Ovary (tissue), 9 donors: ENCODE data around the gene MYDGF. TPM values are rescaled to one million over a fixed set of nuclear protein-coding genes. Genes with fewer than 3 reads are reported as not detected.
A peak's percentile ranks its signal among the peaks of the same experiment; 100 is the strongest.

ENCODE experiments used
- DNase-seq, 5 donors: peaks; one replicate each; pipeline ENCODE4 v3.0.0-alpha.2; 2019 to 2020
- H3K27ac ChIP-seq, 2 donors: fragments of 200-600 bp; one replicate each; pipeline versions ENCODE4 v1.5.1 to v1.8.0; 2019 to 2022
- H3K27me3 ChIP-seq: fragments of 200-600 bp; one replicate; pipeline ENCODE4 v1.8.0; 2022
- H3K36me3 ChIP-seq: fragments of 200-600 bp; sonication (generic); one replicate; pipeline ENCODE4 v1.5.1; 2019
- H3K4me1 ChIP-seq: one replicate; pipeline ENCODE4 v1.8.1; 2013; ENCODE audit warnings: mild to moderate bottlenecking, moderate library complexity; ENCODE audit not compliant: insufficient read depth
- H3K4me3 ChIP-seq: fragments of 200-600 bp; sonication (generic); one replicate; pipeline ENCODE4 v1.5.1; 2017
- H3K9me3 ChIP-seq, 2 donors: fragments of 200-600 bp in 1 of 2; sonication (generic) in 1 of 2; one replicate each; pipeline versions ENCODE4 v1.5.1 to v1.8.1; 2013 to 2019; ENCODE audit warnings: mild to moderate bottlenecking in 1 of 2, moderate library complexity in 1 of 2
- EP300 ChIP-seq: sonication (generic); formaldehyde crosslinking; IDR thresholded peaks from one replicate; pipeline ENCODE4 v1.6.1; 2017; ENCODE audit warnings: antibody characterized with exemption
- POLR2A ChIP-seq: fragments of 450-650 bp; IDR thresholded peaks from one replicate; pipeline ENCODE4 v1.6.1; 2017; ENCODE audit warnings: antibody characterized with exemption, mild to moderate bottlenecking, moderate library complexity
- whole genome bisulfite sequencing, 3 donors: extraction: QIAGEN DNeasy Blood & Tissue Kit in 1 of 3; methylation state at CpG; one replicate each; pipeline versions ENCODE4 v1.1.5 to v1.1.7; 2013 to 2017; 5-methylcytosine and 5-hydroxymethylcytosine counted together
- intact Hi-C, 4 donors: fragments of 100-400 bp; cut with DNase I; formaldehyde crosslinking; loops; one replicate each; pipeline versions ENCODE4 v1.11.0 to v1.15.1; 2022 to 2023
- polyA plus RNA-seq, 2 donors: library from polyadenylated mRNA; stranded (reverse); fragments of 200-250 nt in 1 of 2; fragments of 350-450 nt in 1 of 2; fragmentation: Illumina TruSeq in 1 of 2; extraction: RNeasy Lipid Tissue Mini Kit (QIAGEN cat#74804) in 1 of 2; gene quantifications; one replicate each; pipeline ENCODE4 v1.2.3, GENCODE V29; 2013 to 2014
- total RNA-seq, 7 donors: library from RNA; depleted of rRNA in 2 of 7; stranded (reverse); fragments of >200 nt in 2 of 7; fragmentation: NEBNext Ultra II Directional in 3 of 7; extraction: Animal tissue kit (Norgen Biotek cat#: 25700) in 3 of 7; gene quantifications; one replicate each; pipeline versions ENCODE4 v1.1.0 to v1.2.4, GENCODE V29; 2016 to 2023
- TF ChIP-seq, protein P1 (sequence below), 3 donors: fragments of 450-650 bp in 2 of 3; fragments of 200-600 bp in 1 of 3; IDR thresholded peaks; one replicate each; pipeline versions ENCODE4 v1.5.1 to v1.8.0; 2016 to 2022; ENCODE audit warnings: antibody characterized with exemption in 3 of 3, mild to moderate bottlenecking in 1 of 3
- donor health status: DM: no; HTN: no; CAD: no; lungs with moderate emphysema.
- donor health status: DM: no; HTN: no; CAD: no.
- donor health status: Bipolar disorder and iron deficiency.
- donor health status: DM: yes; HTN: yes; CAD: no.
- donor health status: DM: no; HTN: no; CAD: no.
- donor health status: DM: yes; HTN: yes; CAD: no.

Gene MYDGF
- total and polyA plus RNA-seq, 9 donors: 28.6 to 85.4 (median 59.4) TPM

DNA sequence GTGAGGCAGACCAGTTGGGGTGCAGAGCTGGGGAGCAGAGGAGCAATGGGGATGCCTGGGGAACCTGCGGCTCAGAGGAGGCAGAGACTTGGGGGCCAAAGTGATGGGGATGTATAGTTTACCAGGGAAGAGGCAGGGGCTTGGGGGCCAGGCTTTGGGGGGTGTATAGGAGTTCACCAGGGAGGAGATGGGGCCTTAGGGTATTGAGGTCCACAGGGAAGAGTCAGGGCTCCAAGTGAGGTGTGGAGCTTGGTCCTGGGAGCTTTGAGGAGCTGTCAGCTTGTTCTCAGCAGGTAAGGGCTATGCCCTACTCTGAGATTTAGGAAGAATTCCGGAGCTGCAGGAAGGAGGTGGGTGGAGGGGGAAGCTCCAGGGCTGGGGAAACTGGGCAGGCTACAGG, 20.0 kb downstream of the MYDGF start:
- H3K27ac ChIP-seq: no peak overlapping the region
- no peak for TF ChIP-seq POLR2A
- TF ChIP-seq EP300: no peak
- TF ChIP-seq, protein P1, sequence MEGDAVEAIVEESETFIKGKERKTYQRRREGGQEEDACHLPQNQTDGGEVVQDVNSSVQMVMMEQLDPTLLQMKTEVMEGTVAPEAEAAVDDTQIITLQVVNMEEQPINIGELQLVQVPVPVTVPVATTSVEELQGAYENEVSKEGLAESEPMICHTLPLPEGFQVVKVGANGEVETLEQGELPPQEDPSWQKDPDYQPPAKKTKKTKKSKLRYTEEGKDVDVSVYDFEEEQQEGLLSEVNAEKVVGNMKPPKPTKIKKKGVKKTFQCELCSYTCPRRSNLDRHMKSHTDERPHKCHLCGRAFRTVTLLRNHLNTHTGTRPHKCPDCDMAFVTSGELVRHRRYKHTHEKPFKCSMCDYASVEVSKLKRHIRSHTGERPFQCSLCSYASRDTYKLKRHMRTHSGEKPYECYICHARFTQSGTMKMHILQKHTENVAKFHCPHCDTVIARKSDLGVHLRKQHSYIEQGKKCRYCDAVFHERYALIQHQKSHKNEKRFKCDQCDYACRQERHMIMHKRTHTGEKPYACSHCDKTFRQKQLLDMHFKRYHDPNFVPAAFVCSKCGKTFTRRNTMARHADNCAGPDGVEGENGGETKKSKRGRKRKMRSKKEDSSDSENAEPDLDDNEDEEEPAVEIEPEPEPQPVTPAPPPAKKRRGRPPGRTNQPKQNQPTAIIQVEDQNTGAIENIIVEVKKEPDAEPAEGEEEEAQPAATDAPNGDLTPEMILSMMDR (IDR thresholded peaks at IDR 0.05): no peak
- no peaks in the 10 kb centered on the region for H3K36me3 ChIP-seq
- H3K9me3 ChIP-seq: no peaks in the 10 kb centered on the region
- no peaks in the 10 kb centered on the region for H3K4me1 ChIP-seq
- no peak overlapping the region for H3K4me3 ChIP-seq
- no peaks in the 10 kb centered on the region for H3K27me3 ChIP-seq
- intact Hi-C loops: no loop called here
- 67 to 83% (median 82%) methylated on average over 2 of the region's 2 CpGs for WGBS, 3 donors
- DNase-seq: no peak

GRCh38 chr19:4649392-4650047, 20.6 kb downstream of the MYDGF start:
- Histone ChIP-seq H3K9me3 (no peaks in the 10 kb centered on the region), H3K27ac (no peak overlapping the region), H3K4me1 (no peaks in the 10 kb centered on the region), H3K27me3 (no peaks in the 10 kb centered on the region), H3K36me3 (no peaks in the 10 kb centered on the region), H3K4me3 (no peak overlapping the region)
- intact Hi-C loops: no loop called here
- DNase-seq: no peak
- whole genome bisulfite sequencing, 3 donors: 81 to 88% (median 84%) methylated on average over 19 of the region's 19 CpGs
- TF ChIP-seq POLR2A: no peak

DNA sequence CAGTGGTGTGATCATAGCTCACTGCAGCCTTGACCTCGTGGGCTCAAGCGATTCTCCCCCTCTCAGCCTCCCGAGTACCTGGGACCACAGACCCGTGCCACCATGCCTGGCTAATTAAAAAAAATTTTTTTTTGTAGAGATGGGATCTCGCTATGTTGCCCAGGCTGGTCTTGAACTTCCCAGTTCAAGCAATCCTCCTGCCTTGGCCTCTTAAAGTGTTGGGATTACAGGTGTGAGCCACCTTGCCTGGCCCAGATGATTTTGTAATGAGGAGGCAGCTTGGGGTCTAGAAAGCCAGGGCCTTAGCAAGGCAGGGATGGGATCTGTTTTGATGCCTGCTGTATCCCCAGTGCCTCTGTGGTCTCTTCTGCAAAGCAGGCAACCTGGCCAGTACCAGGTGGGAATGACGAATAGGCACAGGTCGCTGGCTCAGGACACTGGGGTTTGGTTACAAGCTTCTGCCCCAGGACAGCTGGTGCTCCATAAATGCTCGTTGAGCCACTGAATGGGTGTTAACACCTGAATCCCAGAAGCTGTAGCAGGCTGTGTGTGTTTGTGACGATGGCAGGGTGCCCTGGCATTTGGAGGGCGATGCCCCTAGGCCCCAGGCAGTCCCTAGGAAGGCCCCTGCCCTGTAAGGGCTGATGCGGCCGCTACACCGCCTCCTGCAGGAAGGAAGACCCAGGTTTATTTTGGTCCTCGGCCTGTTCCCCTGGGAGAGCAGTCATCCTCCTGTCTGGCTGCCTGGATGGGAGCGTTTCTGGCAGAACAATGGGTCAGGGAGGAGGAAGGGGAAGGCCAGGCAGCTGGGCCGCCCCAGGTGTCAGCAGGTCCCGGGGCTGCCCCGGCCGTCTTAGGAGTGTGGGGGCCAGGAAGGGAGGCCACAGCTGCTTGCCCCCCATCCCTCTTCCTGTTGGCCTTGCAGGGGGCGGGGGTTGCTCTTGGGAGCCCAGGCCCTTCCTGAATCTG, 22.2 kb downstream of the MYDGF start:
- intact Hi-C loops: no loop called here
- DNase-seq: peak in 2 of 5 donors; percentile 42 to 53
- no peaks in the 10 kb centered on the region for H3K4me1 ChIP-seq

GRCh38 chr19:4645718-4646117, 24.4 kb downstream of the MYDGF start:
- TF ChIP-seq, protein P1 (IDR thresholded peaks at IDR 0.05): no peak
- TF ChIP-seq EP300 (no peak), POLR2A (no peak)
- Histone ChIP-seq H3K9me3 (no peaks in the 10 kb centered on the region), H3K27ac (no peak overlapping the region), H3K4me1 (no peaks in the 10 kb centered on the region), H3K4me3 (no peak overlapping the region), H3K36me3 (no peaks in the 10 kb centered on the region), H3K27me3 (no peaks in the 10 kb centered on the region)
- WGBS, 3 donors: 81 to 87% (median 85%) methylated on average over 4 of the region's 4 CpGs
- DNase-seq: no peak
- intact Hi-C loops: no loop called here

More for the DNA sequence above, 22.2 kb downstream of the MYDGF start:
- H3K4me3 ChIP-seq: no peak overlapping the region
- H3K9me3 ChIP-seq: no peaks in the 10 kb centered on the region
- H3K27ac ChIP-seq: no peak overlapping the region
- TF ChIP-seq POLR2A (no peak), EP300 (no peak)
- TF ChIP-seq, protein P1 (IDR thresholded peaks at IDR 0.05): no peak
- 60 to 67% (median 64%) methylated on average over 20 of the region's 20 CpGs for WGBS, 3 donors
- no peaks in the 10 kb centered on the region for H3K36me3 ChIP-seq
- no peaks in the 10 kb centered on the region for H3K27me3 ChIP-seq
